GM18870 (cell line): ENCODE measurements around the gene MAML3.
A peak's percentile ranks its signal among the peaks of the same experiment; 100 is the strongest.

Source experiments
- ATAC-seq: cut with Tn5 transposase; IDR thresholded peaks from one replicate; pipeline ENCODE4 v1.9.1; 2021; ENCODE audit warnings: moderate library complexity; ENCODE audit not compliant: unreplicated experiment

The MAML3 gene

GRCh38 chr4:140080883-140081282, 73.1 kb downstream of the MAML3 start:
- ATAC-seq = no peak

GRCh38 chr4:140078366-140078765, 75.6 kb downstream of the MAML3 start:
- ATAC-seq = no peak

DNA sequence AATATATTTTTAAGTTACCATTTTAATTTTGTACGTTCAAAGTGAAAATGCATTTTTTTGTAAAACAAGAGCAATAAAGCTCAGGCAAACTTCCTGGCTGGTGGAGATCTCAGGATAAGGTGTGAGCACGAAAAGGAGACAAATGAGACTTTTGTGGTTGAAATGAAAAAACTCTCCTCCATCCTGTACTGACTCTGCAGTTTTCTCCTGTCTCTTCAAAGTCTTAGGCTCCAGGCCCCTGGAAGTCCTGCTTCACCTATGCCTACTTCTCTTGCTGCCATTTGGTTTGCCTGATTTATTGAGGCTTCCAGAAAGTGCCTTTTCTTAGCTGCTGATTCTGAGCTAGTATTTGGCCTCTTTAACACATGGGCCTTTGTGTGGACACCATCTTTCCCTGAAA, 77.7 kb downstream of the MAML3 start:
- ATAC-seq = no peak

GRCh38 chr4:140071806-140072205, 82.2 kb downstream of the MAML3 start:
- peak; percentile 91 for ATAC-seq

GRCh38 chr4:140070973-140071372, 83.0 kb downstream of the MAML3 start:
- ATAC-seq = no peak

GRCh38 chr4:140070366-140070765, 83.6 kb downstream of the MAML3 start:
- no peak for ATAC-seq

DNA sequence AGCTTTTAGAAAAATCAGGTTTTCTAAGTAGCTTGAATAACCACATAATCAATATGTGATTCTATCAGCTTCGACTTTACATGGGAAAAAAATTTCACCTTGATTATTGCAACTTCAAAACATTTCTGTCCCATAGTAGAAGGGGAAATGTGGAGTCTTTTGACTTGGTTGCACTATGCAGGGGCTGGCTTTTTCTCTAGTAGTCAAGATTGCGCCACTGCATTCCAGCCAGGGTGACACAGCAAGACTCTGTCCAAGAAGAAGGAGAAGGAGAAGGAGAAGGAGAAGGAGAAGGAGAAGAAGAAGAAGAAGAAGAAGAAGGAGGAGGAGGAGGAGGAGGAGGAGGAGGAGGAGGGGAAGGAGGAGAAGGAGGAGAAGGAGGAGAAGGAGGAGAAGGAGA, 84.9 kb downstream of the MAML3 start:
- ATAC-seq = no peak

DNA sequence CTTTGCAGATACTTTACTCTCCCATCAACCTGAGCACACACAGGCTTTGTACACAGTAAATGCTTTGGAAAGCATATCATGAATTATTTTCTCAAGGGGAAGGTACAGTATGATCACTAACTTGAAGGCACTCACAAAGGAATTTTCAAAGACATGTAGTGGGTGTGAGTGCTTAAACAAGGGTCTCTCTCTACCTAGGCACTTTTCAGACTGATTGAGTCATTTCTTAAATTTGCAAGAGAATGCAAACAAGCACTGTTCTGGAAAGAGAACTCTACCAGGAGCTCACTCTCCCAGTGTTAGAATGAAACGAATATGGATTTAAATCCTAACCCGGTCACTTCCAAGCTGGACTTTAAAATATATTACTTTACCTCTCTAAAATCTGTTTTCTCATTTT, 85.7 kb downstream of the MAML3 start:
- ATAC-seq = no peak

- no peak for ATAC-seq
These were observed 87.7 kb downstream of the MAML3 start for GRCh38 chr4:140066031-140066930.

DNA sequence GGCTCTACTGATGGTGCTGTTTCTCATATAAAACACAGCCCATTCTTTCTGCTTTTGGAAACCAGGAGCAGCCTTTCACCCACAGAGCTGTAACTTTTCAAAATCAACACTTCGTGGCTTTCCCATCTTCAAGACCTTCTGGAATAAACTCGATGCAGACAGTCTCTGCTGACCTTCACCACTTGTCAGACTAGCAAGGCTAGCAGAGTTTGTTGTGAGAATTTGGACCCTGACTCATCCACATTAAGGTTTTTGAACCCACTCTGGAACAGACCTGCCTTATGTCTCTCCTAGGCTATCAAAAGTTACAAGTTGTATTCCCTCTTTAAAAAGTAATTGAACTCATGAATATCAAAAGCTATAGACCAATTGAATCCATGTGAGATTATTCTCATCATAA, 88.6 kb downstream of the MAML3 start:
- no peak for ATAC-seq

- no peak for ATAC-seq
These were observed 92.2 kb downstream of the MAML3 start for GRCh38 chr4:140061659-140062289.

DNA sequence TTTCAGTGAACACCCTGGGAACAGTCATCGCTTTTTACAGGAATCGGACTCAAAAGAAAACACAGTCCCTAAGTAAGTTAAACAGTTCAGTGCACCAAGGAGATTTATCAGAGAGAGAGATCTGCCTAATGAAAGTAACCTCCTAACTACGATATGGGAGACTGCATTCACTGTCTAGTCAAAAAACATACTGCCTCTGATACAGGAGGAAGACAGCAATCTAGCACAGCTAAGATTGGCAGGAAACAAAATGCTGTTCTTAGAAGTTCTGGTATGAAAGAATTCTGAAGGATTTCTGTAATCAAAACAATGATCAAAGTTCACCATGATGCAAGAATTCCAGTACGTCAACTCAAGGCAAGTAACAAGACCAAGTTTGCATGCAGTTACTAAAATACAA, 92.8 kb downstream of the MAML3 start:
- no peak for ATAC-seq

DNA sequence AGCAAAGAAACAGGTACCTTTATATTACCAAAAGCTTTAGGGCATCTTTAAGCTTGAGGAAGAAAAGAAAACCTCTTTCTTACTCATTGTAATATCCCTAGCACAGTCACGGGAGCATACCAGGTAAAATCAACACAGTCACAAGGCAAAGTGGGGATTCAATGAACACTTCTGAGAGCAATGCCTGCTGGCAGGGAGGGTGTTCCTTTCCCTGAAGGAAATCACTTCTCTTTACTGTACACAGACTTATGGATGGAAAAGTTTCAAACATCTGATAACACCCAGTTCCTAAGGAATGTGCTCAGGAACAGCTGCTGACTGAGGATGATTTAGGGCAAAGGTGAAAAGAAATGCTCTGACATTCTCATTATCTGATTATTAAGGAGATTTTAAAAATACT, 94.8 kb downstream of the MAML3 start:
- no peak for ATAC-seq

DNA sequence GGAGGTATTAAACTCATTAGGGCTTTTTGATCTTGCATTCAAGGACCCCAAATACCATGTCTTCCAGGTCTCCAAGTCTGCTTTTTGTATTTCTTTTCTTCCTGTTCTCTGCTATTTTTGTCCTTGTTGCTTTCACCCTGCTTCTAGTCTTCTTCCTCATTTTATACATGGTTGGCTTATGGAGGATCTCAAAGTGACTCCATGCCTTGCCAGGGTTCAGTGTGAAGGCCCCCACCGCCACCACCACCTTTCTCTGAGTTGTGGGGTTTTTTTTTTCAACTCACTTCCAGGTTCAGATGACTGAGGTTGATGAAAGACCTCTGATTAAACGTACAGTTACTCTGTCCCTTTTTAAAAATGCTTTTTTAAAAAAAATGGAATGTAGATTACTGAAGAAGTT, 96.3 kb downstream of the MAML3 start:
- ATAC-seq = no peak

DNA sequence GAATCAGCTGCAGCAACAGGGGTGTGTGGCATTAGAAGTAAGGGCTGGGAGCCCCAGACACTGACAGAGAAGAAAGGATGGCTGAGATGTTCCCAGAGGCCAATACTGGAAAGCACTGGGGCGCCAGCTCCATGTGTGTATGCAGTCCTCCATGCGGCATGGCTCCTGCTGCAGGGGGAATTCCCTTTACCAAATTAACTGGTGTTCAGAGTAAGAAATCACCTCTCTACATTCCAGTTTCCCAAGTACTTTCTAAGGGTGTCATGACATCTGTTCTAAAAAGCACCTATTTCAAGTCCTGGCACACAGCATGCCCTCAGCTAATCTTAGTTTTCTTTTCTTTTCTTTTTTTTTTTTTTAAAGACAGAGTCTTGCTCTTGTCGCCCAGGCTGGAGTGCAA, 98.0 kb downstream of the MAML3 start:
- ATAC-seq = no peak

GRCh38 chr4:140054861-140055260, 99.1 kb downstream of the MAML3 start:
- no peak for ATAC-seq

GRCh38 chr4:140053185-140053584, 100.8 kb downstream of the MAML3 start:
- no peak for ATAC-seq

GRCh38 chr4:140052050-140052449, 101.9 kb downstream of the MAML3 start:
- ATAC-seq = no peak

DNA sequence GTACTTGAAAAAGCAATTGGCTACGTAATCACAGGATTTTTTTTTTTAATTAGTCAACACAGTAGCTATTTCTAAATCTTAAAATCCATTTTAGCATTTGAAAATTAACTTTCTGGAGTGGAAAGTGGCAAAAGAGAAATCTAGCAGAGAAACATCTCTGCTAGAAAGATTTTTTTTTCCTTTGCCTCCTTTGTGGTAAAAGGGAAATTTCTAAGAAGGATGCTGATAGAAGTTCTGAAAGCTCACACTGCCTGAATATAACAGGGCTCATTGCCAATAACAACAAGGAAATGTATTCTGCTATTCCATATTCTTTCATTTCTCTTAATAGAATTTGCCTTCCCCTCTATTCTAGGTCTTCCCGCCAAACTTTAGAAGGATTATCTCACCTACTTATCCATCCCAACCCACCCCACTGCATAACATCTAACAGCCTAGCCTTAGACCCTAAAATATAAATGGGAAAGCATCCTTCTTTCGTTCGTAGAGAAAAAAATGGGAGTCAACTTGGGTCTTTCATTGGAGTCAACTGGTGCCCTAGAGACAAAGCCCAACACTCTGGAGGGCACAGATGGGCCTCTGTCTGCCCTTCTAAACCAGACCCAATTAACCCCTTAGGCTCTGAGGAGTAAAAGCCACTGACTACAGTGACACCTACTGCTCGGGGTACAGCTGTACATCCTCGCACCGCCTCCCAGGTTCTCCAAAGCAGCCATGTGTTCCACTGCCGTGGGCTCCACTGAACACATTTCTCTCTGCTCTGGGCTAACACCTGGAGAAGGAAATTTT, 103.9 kb downstream of the MAML3 start:
- ATAC-seq = no peak

GRCh38 chr4:140049024-140049848, 104.7 kb downstream of the MAML3 start:
- ATAC-seq = no peak
